Breast epithelium (tissue), 3 donors: ENCODE results near the gene CSNK2A2.

ENCODE experiments used
- CTCF ChIP-seq, 3 donors: fragments of 450-650 bp; IDR thresholded peaks; one replicate each; pipeline ENCODE4 v1.5.1; 2016 to 2017; ENCODE audit warnings: antibody characterized with exemption in 3 of 3, mild to moderate bottlenecking in 3 of 3, moderate library complexity in 3 of 3
- POLR2AphosphoS5 ChIP-seq, 3 donors: sonication (generic); formaldehyde crosslinking; IDR thresholded peaks; one replicate each; pipeline ENCODE4 v1.6.1; 2017; ENCODE audit warnings: antibody characterized with exemption in 3 of 3

- TF ChIP-seq CTCF (IDR thresholded peaks at IDR 0.05) (no peak), POLR2AphosphoS5 (IDR thresholded peaks at IDR 0.05) (no peak)
Observed at GRCh38 chr16:58109330-58109729, 88.6 kb downstream of the CSNK2A2 start.
